Stimulated activated memory B cell treated with anti-CD40 and anti-IgM and Interleukin-4, amounts not matched to agents 10 μg/mL and 1 μg/mL and 100 μg/mL, for 72 hours (primary cell): ENCODE results near the gene OLR1.

Experiments
- ATAC-seq: fragments of 150-1000 bp; cut with Tn5 transposase; 2 replicates; pipeline ENCODE4 v1.10.0; 2021
- H3K27ac Mint-ChIP-seq: one replicate; pipeline ENCODE4 v1.8.0; 2022; ENCODE audit warnings: mild to moderate bottlenecking, mixed read lengths
- H3K27me3 Mint-ChIP-seq: one replicate; pipeline ENCODE4 v1.8.0; 2022; ENCODE audit warnings: mixed read lengths
- H3K36me3 Mint-ChIP-seq: one replicate; pipeline ENCODE4 v1.8.0; 2022; ENCODE audit warnings: mixed read lengths
- H3K4me1 Mint-ChIP-seq: one replicate; pipeline ENCODE4 v1.8.0; 2022; ENCODE audit warnings: mixed read lengths
- H3K4me3 Mint-ChIP-seq: one replicate; pipeline ENCODE4 v1.8.0; 2022; ENCODE audit warnings: mild to moderate bottlenecking, moderate library complexity, mixed read lengths
- H3K9me3 Mint-ChIP-seq: one replicate; pipeline ENCODE4 v1.8.0; 2022; ENCODE audit warnings: mixed read lengths

Gene OLR1

DNA sequence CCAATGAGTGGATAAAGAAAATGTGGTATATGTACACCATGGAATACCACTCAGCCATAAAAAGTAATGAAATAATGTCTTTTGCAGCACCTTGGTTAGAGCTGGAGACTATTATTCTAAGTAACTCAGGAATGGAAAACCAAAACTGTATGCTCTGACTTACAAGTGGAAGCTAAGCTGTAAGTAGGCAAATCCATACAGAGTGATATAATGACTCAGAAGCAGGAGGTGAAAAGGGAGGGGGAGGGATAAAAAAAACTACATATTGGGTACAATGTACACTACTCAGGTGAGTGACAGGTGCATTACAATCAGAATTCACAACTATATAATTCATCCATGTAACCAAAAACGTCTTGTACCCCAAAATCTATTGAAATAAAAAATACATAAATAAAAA is 58.0 kb downstream of the OLR1 start:
- Mint-ChIP-seq H3K27me3 (peaks cover 13% of the 10 kb centered on the region), H3K4me1 (no peaks in the 10 kb centered on the region), H3K27ac (no peak overlapping the region), H3K9me3 (peaks cover 10% of the 10 kb centered on the region), H3K36me3 (no peaks in the 10 kb centered on the region), H3K4me3 (no peak overlapping the region)
- ATAC-seq, result no peak

DNA sequence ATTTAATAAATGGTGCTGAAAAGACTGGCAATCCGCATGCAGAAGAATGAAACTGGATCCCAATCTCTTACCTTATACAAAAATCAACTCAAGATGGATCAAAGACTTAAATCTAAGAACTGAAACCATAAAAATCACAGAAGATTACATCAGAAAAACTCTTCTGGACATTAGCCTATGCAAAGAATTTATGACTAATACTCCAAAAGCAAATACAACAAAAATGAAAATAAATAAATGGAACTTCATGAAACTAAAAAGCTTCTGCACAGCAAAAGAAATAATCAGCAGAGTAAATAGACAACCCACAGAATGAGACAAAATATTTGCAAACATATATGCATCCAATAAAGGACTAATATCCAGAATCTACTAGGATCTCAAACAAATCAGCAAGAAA is 58.9 kb downstream of the OLR1 start:
- H3K9me3 Mint-ChIP-seq, result peaks cover 7% of the 10 kb centered on the region
- H3K36me3 Mint-ChIP-seq, result no peaks in the 10 kb centered on the region
- H3K27me3 Mint-ChIP-seq, result peaks cover 13% of the 10 kb centered on the region
- H3K4me1 Mint-ChIP-seq, result no peaks in the 10 kb centered on the region
- no peak overlapping the region for H3K27ac Mint-ChIP-seq
- ATAC-seq, result no peak
- no peak overlapping the region for H3K4me3 Mint-ChIP-seq

DNA sequence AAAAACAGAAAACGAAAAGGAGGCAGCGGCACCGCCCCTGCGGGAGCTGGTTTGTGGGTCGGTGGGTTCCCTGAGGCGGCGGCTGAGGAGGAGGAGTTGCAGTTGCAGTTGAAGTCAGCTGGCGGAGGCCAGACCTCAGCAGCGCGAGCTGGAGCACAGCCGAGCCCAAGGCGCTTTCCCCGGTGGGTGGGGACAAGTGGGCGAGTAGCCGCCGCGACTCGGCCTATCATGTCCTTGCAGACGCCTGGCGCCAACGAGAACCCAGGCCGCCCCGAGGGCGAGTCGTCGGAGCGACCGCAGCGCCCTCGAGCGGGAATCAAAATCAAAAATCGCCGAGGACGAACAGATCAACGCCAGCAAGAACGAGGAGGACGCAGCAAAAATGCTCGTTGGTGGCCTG is 60.5 kb downstream of the OLR1 start:
- Mint-ChIP-seq H3K36me3 (no peaks in the 10 kb centered on the region), H3K27ac (no peak overlapping the region), H3K4me3 (no peak overlapping the region), H3K9me3 (peaks cover 10% of the 10 kb centered on the region), H3K27me3 (peaks cover 23% of the 10 kb centered on the region), H3K4me1 (no peaks in the 10 kb centered on the region)
- no peak for ATAC-seq

DNA sequence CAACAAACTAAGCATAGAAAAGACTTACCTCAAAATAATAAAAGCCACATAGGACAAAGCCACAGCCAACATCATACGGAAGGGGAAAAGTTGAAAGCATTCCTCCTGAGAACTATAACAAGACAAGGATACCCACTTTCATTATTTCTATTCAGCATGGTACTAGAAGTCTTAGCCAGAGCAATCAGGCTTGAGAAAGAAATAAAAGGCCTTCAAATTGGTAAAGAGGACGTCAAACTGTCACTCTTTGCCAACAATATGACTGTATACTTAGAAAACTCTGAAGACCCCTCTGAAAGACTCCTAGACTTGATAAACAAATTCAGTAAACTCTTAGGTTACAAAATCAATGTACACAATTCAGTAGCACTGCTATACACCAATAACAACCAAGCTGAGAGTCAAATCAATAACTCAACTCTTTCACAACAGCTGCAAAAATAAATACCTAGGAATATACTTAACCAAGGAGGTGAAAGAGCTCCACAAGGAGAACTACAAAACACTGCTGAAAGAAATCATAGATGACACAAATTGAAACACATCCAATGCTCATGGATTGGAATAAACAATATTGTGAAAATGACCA is 61.6 kb downstream of the OLR1 start:
- no peak overlapping the region for H3K27ac Mint-ChIP-seq
- no peaks in the 10 kb centered on the region for H3K36me3 Mint-ChIP-seq
- no peaks in the 10 kb centered on the region for H3K4me1 Mint-ChIP-seq
- peaks cover 14% of the 10 kb centered on the region for H3K9me3 Mint-ChIP-seq
- peaks cover 34% of the 10 kb centered on the region for H3K27me3 Mint-ChIP-seq
- ATAC-seq, result no peak
- H3K4me3 Mint-ChIP-seq, result no peak overlapping the region
